Natural killer cell treated with Interleukin-12 subunit alpha and Interleukin-12 subunit beta and Interleukin-15 and Interleukin-18, amount 100 ng/mL, for 72 hours (primary cell): Measurements from ENCODE around the gene RNF150. TPM values are rescaled to one million over a fixed set of nuclear protein-coding genes. Genes with fewer than 3 reads are reported as not detected.

Experiments
- ATAC-seq, 2 donors: fragments of 150-1000 bp; cut with Tn5 transposase in 1 of 2; sonication (Bioruptor Pico), chemical (Tn5 transposase) in 1 of 2; 2 replicates each; pipeline ENCODE4 v1.10.0; 2021
- DNase-seq: peaks from one replicate; pipeline ENCODE4 v3.0.0; 2022; ENCODE audit warnings: low spot score
- H3K27ac Mint-ChIP-seq, 2 donors: 1 replicate in 1 of 2; 2 replicates in 1 of 2; pipeline ENCODE4 v1.8.0; 2022; ENCODE audit warnings: mixed read lengths in 2 of 2, mild to moderate bottlenecking in 1 of 2, moderate library complexity in 1 of 2
- H3K27me3 Mint-ChIP-seq, 2 donors: 1 replicate in 1 of 2; 2 replicates in 1 of 2; pipeline ENCODE4 v1.8.0; 2022; ENCODE audit warnings: mixed read lengths in 2 of 2
- H3K36me3 Mint-ChIP-seq: one replicate; pipeline ENCODE4 v1.8.0; 2022; ENCODE audit warnings: mixed read lengths
- H3K4me1 Mint-ChIP-seq, 2 donors: 1 replicate in 1 of 2; 2 replicates in 1 of 2; pipeline ENCODE4 v1.8.0; 2022; ENCODE audit warnings: low read depth in 2 of 2, mixed read lengths in 2 of 2, mild to moderate bottlenecking in 1 of 2
- H3K4me3 Mint-ChIP-seq: one replicate; pipeline ENCODE4 v1.8.0; 2022; ENCODE audit warnings: mixed read lengths
- H3K9me3 Mint-ChIP-seq: 2 replicates; pipeline ENCODE4 v1.8.0; 2022; ENCODE audit warnings: mixed read lengths
- total RNA-seq, 2 donors: library from RNA; stranded (reverse); gene quantifications; one replicate each; pipeline ENCODE4 v1.2.3, GENCODE V29; 2022

Gene RNF150
- total RNA-seq, 2 donors from 2014 or later, result not detected

- Mint-ChIP-seq H3K36me3 (no peaks in the 10 kb centered on the region), H3K27me3 (no peaks in the 10 kb centered on the region), H3K9me3 (peaks cover 7% of the 10 kb centered on the region), H3K4me3 (no peak overlapping the region), H3K4me1 (no peaks in the 10 kb centered on the region), H3K27ac (no peak overlapping the region)
- no peak for DNase-seq
- no peak for ATAC-seq
Observed at GRCh38 chr4:141041021-141041476, 92.2 kb downstream of the RNF150 start.

- Mint-ChIP-seq H3K4me3 (no peak overlapping the region), H3K9me3 (peaks cover 11% of the 10 kb centered on the region), H3K4me1 (no peaks in the 10 kb centered on the region), H3K36me3 (no peaks in the 10 kb centered on the region), H3K27ac (no peak overlapping the region), H3K27me3 (no peaks in the 10 kb centered on the region)
- ATAC-seq (no peak), DNase-seq (no peak)
Observed at GRCh38 chr4:141039156-141039555, 94.1 kb downstream of the RNF150 start.

- no peak overlapping the region for H3K27ac Mint-ChIP-seq
- peaks cover 12% of the 10 kb centered on the region for H3K9me3 Mint-ChIP-seq
- no peak for DNase-seq
- no peaks in the 10 kb centered on the region for H3K36me3 Mint-ChIP-seq
- no peak for ATAC-seq
- no peaks in the 10 kb centered on the region for H3K27me3 Mint-ChIP-seq
- H3K4me1 Mint-ChIP-seq, result no peaks in the 10 kb centered on the region
- no peak overlapping the region for H3K4me3 Mint-ChIP-seq
Observed at GRCh38 chr4:141038428-141038827, 94.8 kb downstream of the RNF150 start.

GRCh38 chr4:141037446-141037845 lies 95.8 kb downstream of the RNF150 start:
- Mint-ChIP-seq H3K27me3 (no peaks in the 10 kb centered on the region), H3K36me3 (no peaks in the 10 kb centered on the region), H3K9me3 (peaks cover 12% of the 10 kb centered on the region), H3K4me1 (no peaks in the 10 kb centered on the region), H3K4me3 (no peak overlapping the region), H3K27ac (no peak overlapping the region)
- DNase-seq (no peak), ATAC-seq (no peak)

- DNase-seq (no peak), ATAC-seq (no peak)
- no peak overlapping the region for H3K27ac Mint-ChIP-seq
- H3K36me3 Mint-ChIP-seq, result no peaks in the 10 kb centered on the region
- H3K4me3 Mint-ChIP-seq, result no peak overlapping the region
- no peaks in the 10 kb centered on the region for H3K4me1 Mint-ChIP-seq
- H3K27me3 Mint-ChIP-seq, result no peaks in the 10 kb centered on the region
- H3K9me3 Mint-ChIP-seq, result peaks cover 12% of the 10 kb centered on the region
Observed at GRCh38 chr4:141036786-141037185, 96.5 kb downstream of the RNF150 start.

GRCh38 chr4:141035920-141036319 lies 97.3 kb downstream of the RNF150 start:
- DNase-seq (no peak), ATAC-seq (no peak)
- Mint-ChIP-seq H3K4me3 (no peak overlapping the region), H3K27ac (no peak overlapping the region), H3K9me3 (peaks cover 12% of the 10 kb centered on the region), H3K27me3 (no peaks in the 10 kb centered on the region), H3K36me3 (no peaks in the 10 kb centered on the region), H3K4me1 (no peaks in the 10 kb centered on the region)

- DNase-seq (no peak), ATAC-seq (no peak)
- no peak overlapping the region for H3K4me3 Mint-ChIP-seq
- H3K27me3 Mint-ChIP-seq, result no peaks in the 10 kb centered on the region
- H3K27ac Mint-ChIP-seq, result no peak overlapping the region
- no peaks in the 10 kb centered on the region for H3K9me3 Mint-ChIP-seq
- H3K4me1 Mint-ChIP-seq, result no peaks in the 10 kb centered on the region
- no peaks in the 10 kb centered on the region for H3K36me3 Mint-ChIP-seq
Observed at GRCh38 chr4:141028024-141028529, 105.2 kb downstream of the RNF150 start.

GRCh38 chr4:141027421-141027820 lies 105.8 kb downstream of the RNF150 start:
- Mint-ChIP-seq H3K36me3 (no peaks in the 10 kb centered on the region), H3K27ac (no peak overlapping the region), H3K4me1 (no peaks in the 10 kb centered on the region), H3K9me3 (no peaks in the 10 kb centered on the region), H3K27me3 (no peaks in the 10 kb centered on the region), H3K4me3 (no peak overlapping the region)
- no peak for ATAC-seq
- no peak for DNase-seq

GRCh38 chr4:141026900-141027299 lies 106.4 kb downstream of the RNF150 start:
- DNase-seq, result no peak
- ATAC-seq, result no peak
- Mint-ChIP-seq H3K9me3 (no peaks in the 10 kb centered on the region), H3K27me3 (no peaks in the 10 kb centered on the region), H3K27ac (no peak overlapping the region), H3K4me3 (no peak overlapping the region), H3K36me3 (no peaks in the 10 kb centered on the region), H3K4me1 (no peaks in the 10 kb centered on the region)

- H3K36me3 Mint-ChIP-seq, result no peaks in the 10 kb centered on the region
- peaks cover 4% of the 10 kb centered on the region for H3K9me3 Mint-ChIP-seq
- H3K4me1 Mint-ChIP-seq, result no peaks in the 10 kb centered on the region
- H3K27me3 Mint-ChIP-seq, result no peaks in the 10 kb centered on the region
- H3K27ac Mint-ChIP-seq, result no peak overlapping the region
- H3K4me3 Mint-ChIP-seq, result no peak overlapping the region
- DNase-seq (no peak), ATAC-seq (no peak)
Observed at GRCh38 chr4:141023051-141023450, 110.2 kb downstream of the RNF150 start.

GRCh38 chr4:141022111-141022695 lies 111.1 kb downstream of the RNF150 start:
- Mint-ChIP-seq H3K27me3 (no peaks in the 10 kb centered on the region), H3K27ac (no peak overlapping the region), H3K36me3 (no peaks in the 10 kb centered on the region), H3K4me1 (no peaks in the 10 kb centered on the region), H3K9me3 (peaks cover 4% of the 10 kb centered on the region), H3K4me3 (no peak overlapping the region)
- DNase-seq (no peak), ATAC-seq (no peak)

- peaks cover 4% of the 10 kb centered on the region for H3K9me3 Mint-ChIP-seq
- no peak overlapping the region for H3K27ac Mint-ChIP-seq
- DNase-seq (no peak), ATAC-seq (no peak)
- H3K36me3 Mint-ChIP-seq, result no peaks in the 10 kb centered on the region
- no peak overlapping the region for H3K4me3 Mint-ChIP-seq
- no peaks in the 10 kb centered on the region for H3K4me1 Mint-ChIP-seq
- no peaks in the 10 kb centered on the region for H3K27me3 Mint-ChIP-seq
Observed at GRCh38 chr4:141021397-141022110, 111.7 kb downstream of the RNF150 start.

GRCh38 chr4:141020801-141021261 lies 112.4 kb downstream of the RNF150 start:
- no peak for DNase-seq
- H3K36me3 Mint-ChIP-seq, result no peaks in the 10 kb centered on the region
- peaks cover 4% of the 10 kb centered on the region for H3K9me3 Mint-ChIP-seq
- ATAC-seq, result no peak
- H3K4me3 Mint-ChIP-seq, result no peak overlapping the region
- no peak overlapping the region for H3K27ac Mint-ChIP-seq
- H3K4me1 Mint-ChIP-seq, result no peaks in the 10 kb centered on the region
- H3K27me3 Mint-ChIP-seq, result no peaks in the 10 kb centered on the region

GRCh38 chr4:141019768-141020167 lies 113.5 kb downstream of the RNF150 start:
- Mint-ChIP-seq H3K4me3 (no peak overlapping the region), H3K27me3 (no peaks in the 10 kb centered on the region), H3K27ac (no peak overlapping the region), H3K4me1 (no peaks in the 10 kb centered on the region), H3K36me3 (no peaks in the 10 kb centered on the region), H3K9me3 (peaks cover 7% of the 10 kb centered on the region)
- ATAC-seq (no peak), DNase-seq (no peak)
